Keratinocyte (primary cell): Measurements from ENCODE around the gene SLU7. TPM values are rescaled to one million over a fixed set of nuclear protein-coding genes. Genes with fewer than 3 reads are reported as not detected.

Experiments
- DNase-seq: peaks from one replicate; pipeline ENCODE4 v3.0.0-alpha.2; 2011; ENCODE audit warnings: low read depth, missing footprints, low spot score
- FAIRE-seq: peaks from 2 replicates; lab custom pipeline; 2011; peaks lifted over from hg19 to GRCh38; lab: Jason Lieb, UNC
- H2AFZ ChIP-seq: 2 replicates; pipeline ENCODE4 v1.6.0; 2012; ENCODE audit warnings: low read length, control low read depth, inconsistent platforms; ENCODE audit not compliant: control insufficient read depth
- H3K27ac ChIP-seq: 2 replicates; pipeline ENCODE4 v1.5.1; 2011; ENCODE audit warnings: low read length; ENCODE audit not compliant: control insufficient read depth, insufficient read depth
- H3K27me3 ChIP-seq: 3 replicates; pipeline ENCODE4 v1.6.0; 2011; ENCODE audit warnings: low read length; ENCODE audit not compliant: control insufficient read depth, insufficient read depth; ENCODE audit errors: extremely low read depth
- H3K36me3 ChIP-seq, 2 experiments: 2 replicates in 1 of 2; 3 replicates in 1 of 2; pipeline ENCODE4 v1.5.1; 2011; ENCODE audit warnings: low read length in 2 of 2, mild to moderate bottlenecking in 1 of 2; ENCODE audit not compliant: control insufficient read depth in 2 of 2, insufficient read depth in 2 of 2; ENCODE audit errors: extremely low read depth in 1 of 2
- H3K4me1 ChIP-seq: 3 replicates; pipeline ENCODE4 v1.5.1; 2011; ENCODE audit warnings: low read length; ENCODE audit not compliant: control insufficient read depth, insufficient read depth; ENCODE audit errors: extremely low read depth
- H3K4me2 ChIP-seq: 3 replicates; pipeline ENCODE4 v1.6.0; 2011; ENCODE audit warnings: low read depth, low read length; ENCODE audit not compliant: control insufficient read depth, insufficient read depth; ENCODE audit errors: extremely low read depth
- H3K4me3 ChIP-seq, 3 experiments: fragments of 200-600 bp in 1 of 3; sonication (generic) in 1 of 3; 2 replicates in 2 of 3; 3 replicates in 1 of 3; pipeline ENCODE4 v1.5.1; 2011 to 2016; ENCODE audit warnings: low read length in 3 of 3, mild to moderate bottlenecking in 3 of 3, control low read depth in 2 of 3, inconsistent platforms in 1 of 3, low read depth in 1 of 3, mixed read lengths in 1 of 3, mixed run types in 1 of 3, moderate library complexity in 1 of 3; ENCODE audit not compliant: control insufficient read depth in 2 of 3, insufficient read depth in 2 of 3; ENCODE audit errors: extremely low read depth in 1 of 3
- H3K79me2 ChIP-seq: 2 replicates; pipeline ENCODE4 v1.6.0; 2012; ENCODE audit warnings: low read length; ENCODE audit not compliant: control insufficient read depth, insufficient read depth
- H3K9ac ChIP-seq: 3 replicates; pipeline ENCODE4 v1.6.0; 2011; ENCODE audit warnings: low read length; ENCODE audit not compliant: control insufficient read depth, insufficient read depth; ENCODE audit errors: extremely low read depth
- H3K9me1 ChIP-seq: 3 replicates; pipeline ENCODE4 v1.6.0; 2011; ENCODE audit warnings: low read length; ENCODE audit not compliant: control insufficient read depth, insufficient read depth; ENCODE audit errors: extremely low read depth
- H3K9me3 ChIP-seq: 2 replicates; pipeline ENCODE4 v1.5.1; 2012; ENCODE audit warnings: low read depth, low read length; ENCODE audit not compliant: control insufficient read depth
- H4K20me1 ChIP-seq: 3 replicates; pipeline ENCODE4 v1.6.0; 2011; ENCODE audit warnings: low read length; ENCODE audit not compliant: control insufficient read depth, insufficient read depth; ENCODE audit errors: extremely low read depth
- EZH2 ChIP-seq: IDR thresholded peaks from one replicate; pipeline ENCODE4 v1.6.1; 2012; ENCODE audit warnings: inconsistent platforms, mild to moderate bottlenecking, low read length, moderate library complexity
- dilution Hi-C: fragments of 300-500 bp; cut with MboI; formaldehyde crosslinking; loops from one replicate; pipeline ENCODE4 v1.7.0; 2020; ENCODE audit warnings: low sequenced_read_pairs; ENCODE audit not compliant: extremely low pct_ligation_motif_present
- polyA plus RNA-seq, 5 experiments: library from polyadenylated mRNA; depleted of rRNA in 3 of 5; stranded (reverse) in 3 of 5; stranded (forward) in 1 of 5; unstranded in 1 of 5; fragments of >200 nt; gene quantifications; 1 replicate in 1 of 5; 2 replicates in 3 of 5; 3 replicates in 1 of 5; pipeline versions ENCODE4 v1.2.1 to v1.2.3, GENCODE V29; 2011 to 2012; ENCODE audit warnings: missing spikeins in 2 of 5, low read depth in 1 of 5, low replicate concordance in 1 of 5
- TF ChIP-seq, protein P1 (sequence below), 3 experiments: IDR thresholded peaks in 1 of 3; conservative IDR thresholded peaks in 1 of 3; optimal IDR thresholded peaks in 1 of 3; 2 replicates in 2 of 3; 3 replicates in 1 of 3; pipeline versions ENCODE3 to v1.5.1; 2011; ENCODE audit warnings: low read length in 3 of 3, mild to moderate bottlenecking in 3 of 3, moderate library complexity in 2 of 3, control low read depth in 1 of 3, inconsistent platforms in 1 of 3; ENCODE audit not compliant: insufficient read depth in 2 of 3; ENCODE audit errors: extremely low read depth in 1 of 3

Gene SLU7
- polyA plus RNA-seq, 1 donor (not counting 4 experiments of a cell fraction or from before 2014, with no cell fraction given): 29.7 TPM

GRCh38 chr5:160463740-160464465 is 45.0 kb upstream of the SLU7 start:
- dilution Hi-C loops: no loop called here
- Histone ChIP-seq H3K9ac (no peak overlapping the region), H3K4me1 (no peaks in the 10 kb centered on the region), H3K36me3 (no peaks in the 10 kb centered on the region), H3K9me1 (no peaks in the 10 kb centered on the region), H3K4me3 (no peak overlapping the region), H3K27me3 (no peaks in the 10 kb centered on the region), H2AFZ (no peak overlapping the region), H4K20me1 (no peaks in the 10 kb centered on the region), H3K27ac (no peak overlapping the region), H3K79me2 (no peaks in the 10 kb centered on the region), H3K4me2 (no peak overlapping the region), H3K9me3 (no peaks in the 10 kb centered on the region)
- FAIRE-seq: no peak
- no peak for TF ChIP-seq EZH2
- TF ChIP-seq, protein P1, sequence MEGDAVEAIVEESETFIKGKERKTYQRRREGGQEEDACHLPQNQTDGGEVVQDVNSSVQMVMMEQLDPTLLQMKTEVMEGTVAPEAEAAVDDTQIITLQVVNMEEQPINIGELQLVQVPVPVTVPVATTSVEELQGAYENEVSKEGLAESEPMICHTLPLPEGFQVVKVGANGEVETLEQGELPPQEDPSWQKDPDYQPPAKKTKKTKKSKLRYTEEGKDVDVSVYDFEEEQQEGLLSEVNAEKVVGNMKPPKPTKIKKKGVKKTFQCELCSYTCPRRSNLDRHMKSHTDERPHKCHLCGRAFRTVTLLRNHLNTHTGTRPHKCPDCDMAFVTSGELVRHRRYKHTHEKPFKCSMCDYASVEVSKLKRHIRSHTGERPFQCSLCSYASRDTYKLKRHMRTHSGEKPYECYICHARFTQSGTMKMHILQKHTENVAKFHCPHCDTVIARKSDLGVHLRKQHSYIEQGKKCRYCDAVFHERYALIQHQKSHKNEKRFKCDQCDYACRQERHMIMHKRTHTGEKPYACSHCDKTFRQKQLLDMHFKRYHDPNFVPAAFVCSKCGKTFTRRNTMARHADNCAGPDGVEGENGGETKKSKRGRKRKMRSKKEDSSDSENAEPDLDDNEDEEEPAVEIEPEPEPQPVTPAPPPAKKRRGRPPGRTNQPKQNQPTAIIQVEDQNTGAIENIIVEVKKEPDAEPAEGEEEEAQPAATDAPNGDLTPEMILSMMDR (optimal IDR thresholded peaks at IDR 0.05 in 1 of 3, IDR thresholded peaks at IDR 0.05 in 1 of 3, conservative IDR thresholded peaks at IDR 0.05 in 1 of 3; ENCODE audit: extremely low read depth in 1 of 3, insufficient read depth in 2 of 3, low read length in 3 of 3): no peak
- DNase-seq: no peak

GRCh38 chr5:160463227-160463626 is 44.3 kb upstream of the SLU7 start:
- no peak overlapping the region for H2AFZ ChIP-seq
- H3K9me3 ChIP-seq: no peaks in the 10 kb centered on the region
- dilution Hi-C loops: no loop called here
- no peaks in the 10 kb centered on the region for H3K79me2 ChIP-seq
- H3K9me1 ChIP-seq: no peaks in the 10 kb centered on the region
- no peak overlapping the region for H3K4me2 ChIP-seq
- DNase-seq: no peak
- H4K20me1 ChIP-seq: no peaks in the 10 kb centered on the region
- H3K36me3 ChIP-seq: no peaks in the 10 kb centered on the region
- FAIRE-seq: no peak
- H3K4me1 ChIP-seq: no peaks in the 10 kb centered on the region
- no peak overlapping the region for H3K9ac ChIP-seq
- H3K4me3 ChIP-seq: no peak overlapping the region
- H3K27me3 ChIP-seq: no peaks in the 10 kb centered on the region
- no peak for TF ChIP-seq EZH2
- TF ChIP-seq, protein P1 (optimal IDR thresholded peaks at IDR 0.05 in 1 of 3, IDR thresholded peaks at IDR 0.05 in 1 of 3, conservative IDR thresholded peaks at IDR 0.05 in 1 of 3; ENCODE audit: extremely low read depth in 1 of 3, insufficient read depth in 2 of 3, low read length in 3 of 3): no peak
- H3K27ac ChIP-seq: no peak overlapping the region
